K562 (cell line): ENCODE data around the gene CNTN6. TPM values are rescaled to one million over a fixed set of nuclear protein-coding genes. Genes with fewer than 3 reads are reported as not detected.

Experiments
- ATAC-seq: fragments of 200-7000 bp; cut with Tn5 transposase; 3 replicates; pipeline ENCODE4 v1.9.1; 2020; ENCODE audit warnings: moderate library complexity
- BruUV-seq: library from RNA; stranded (reverse); fragments of 400-500 nt; replicated peaks from 2 replicates; lab custom pipeline; 2021; lab: Mats Ljungman, UMichigan
- CTCF ChIA-PET: fragments of 300-600 bp; formaldehyde crosslinking; extraction: SDS; loops from one replicate; lab custom pipeline; 2021; ENCODE audit warnings: low intra/inter-chr PET ratio; lab: Yijun Ruan, JAX
- POLR2A ChIA-PET: fragments of 300-600, 350-650 bp; sonication (Branson Sonifier 250); formaldehyde crosslinking; extraction: SDS; loops from one replicate; lab custom pipeline; 2021; ENCODE audit warnings: antibody characterized with exemption, inconsistent platforms; lab: Yijun Ruan, JAX
- DNase-seq, 4 experiments: peaks; one replicate each; pipeline versions ENCODE4 v3.0.0 to v3.0.0-alpha.2; 2011 to 2018; ENCODE audit warnings: low spot score in 3 of 4, mixed read lengths in 3 of 4; ENCODE audit errors: extremely low read depth in 1 of 4
- FAIRE-seq: peaks from 2 replicates; lab custom pipeline; 2011; peaks lifted over from hg19 to GRCh38; lab: Jason Lieb, UNC
- H2AFZ ChIP-seq: 2 replicates; pipeline ENCODE4 v1.6.0; 2011; ENCODE audit warnings: low read depth, low read length, control low read depth, inconsistent platforms
- H3K27ac ChIP-seq: fragments of 200-600 bp; 3 replicates; pipeline ENCODE4 v1.8.0; 2011; ENCODE audit warnings: low read depth, mild to moderate bottlenecking, control low read depth, inconsistent platforms, low read length, moderate library complexity, mixed read lengths; ENCODE audit errors: extremely low read depth
- H3K27me3 ChIP-seq, 2 experiments: fragments of 300-600 bp in 1 of 2; 2 replicates in 1 of 2; 3 replicates in 1 of 2; pipeline versions ENCODE4 v1.6.0 to v1.8.0; 2011; ENCODE audit warnings: inconsistent platforms in 2 of 2, low read length in 2 of 2, mild to moderate bottlenecking in 1 of 2, mixed read lengths in 1 of 2, moderate library complexity in 1 of 2; ENCODE audit not compliant: control insufficient read depth in 2 of 2, insufficient read depth in 2 of 2
- H3K36me3 ChIP-seq: fragments of 300-600 bp; 3 replicates; pipeline ENCODE4 v1.8.0; 2011; ENCODE audit warnings: mild to moderate bottlenecking, low read length, inconsistent platforms; ENCODE audit not compliant: control insufficient read depth, insufficient read depth
- H3K4me1 ChIP-seq, 2 experiments: fragments of 200-600 bp in 1 of 2; replicated peaks in 1 of 2; 2 replicates in 1 of 2; 3 replicates in 1 of 2; pipeline versions ENCODE4 v1.5.1 to v1.8.0; 2011; ENCODE audit warnings: inconsistent platforms in 2 of 2, low read length in 2 of 2, mild to moderate bottlenecking in 1 of 2, mixed read lengths in 1 of 2, moderate library complexity in 1 of 2; ENCODE audit not compliant: control insufficient read depth in 2 of 2, insufficient read depth in 2 of 2
- H3K4me2 ChIP-seq: 2 replicates; pipeline ENCODE4 v1.6.1; 2011; ENCODE audit warnings: low read length, control low read depth, inconsistent platforms, mixed read lengths; ENCODE audit not compliant: insufficient read depth
- H3K4me3 ChIP-seq: fragments of 200-600 bp; sonication (generic), shearing (Covaris generic); 2 replicates; pipeline ENCODE4 v1.5.1; 2016; ENCODE audit warnings: control low read depth, inconsistent platforms
- H3K79me2 ChIP-seq: fragments of 200-600 bp; 3 replicates; pipeline ENCODE4 v1.8.0; 2011; ENCODE audit warnings: low read length, inconsistent platforms; ENCODE audit not compliant: control insufficient read depth, insufficient read depth
- H3K9ac ChIP-seq, 2 experiments: 2 replicates each; pipeline versions ENCODE4 v1.6.0 to v1.6.1; 2011; ENCODE audit warnings: low read depth in 2 of 2, low read length in 2 of 2, control low read depth in 1 of 2, inconsistent platforms in 1 of 2, mild to moderate bottlenecking in 1 of 2, mixed read lengths in 1 of 2; ENCODE audit not compliant: insufficient read depth in 1 of 2
- H3K9me1 ChIP-seq: one replicate; pipeline ENCODE4 v1.6.0; 2011; ENCODE audit warnings: inconsistent platforms, mild to moderate bottlenecking, low read length, moderate library complexity; ENCODE audit not compliant: control insufficient read depth, insufficient read depth
- H3K9me3 ChIP-seq: replicated peaks from 2 replicates; pipeline ENCODE4 v1.5.1; 2011; ENCODE audit warnings: low read depth, low read length, inconsistent platforms; ENCODE audit not compliant: control insufficient read depth, insufficient read depth
- H4K20me1 ChIP-seq: replicated peaks from 2 replicates; pipeline ENCODE4 v1.6.1; 2011; ENCODE audit warnings: low read length, inconsistent platforms, mixed read lengths; ENCODE audit not compliant: control insufficient read depth, insufficient read depth
- ETS2 ChIP-seq: IDR thresholded peaks from 2 replicates; pipeline ENCODE4 v1.6.1; 2016; ENCODE audit warnings: borderline replicate concordance, missing genetic modification characterization, mild to moderate bottlenecking, moderate library complexity, missing compliant biosample characterization; ENCODE audit not compliant: poor library complexity, severe bottlenecking
- EWSR1 ChIP-seq: fragments of 450-650 bp; IDR thresholded peaks from 2 replicates; pipeline ENCODE4 v1.6.1; 2018; ENCODE audit warnings: borderline replicate concordance, mild to moderate bottlenecking, low read depth, moderate library complexity; ENCODE audit not compliant: partially characterized antibody
- HDAC1 ChIP-seq, 2 experiments: fragments of 450-650 bp; IDR thresholded peaks; 2 replicates each; pipeline ENCODE4 v1.6.1; 2016 to 2017; ENCODE audit warnings: inconsistent platforms in 1 of 2, mild to moderate bottlenecking in 1 of 2, moderate library complexity in 1 of 2
- NCOA1 ChIP-seq: fragments of 450-650 bp; IDR thresholded peaks from 2 replicates; pipeline ENCODE4 v1.6.1; 2016; ENCODE audit warnings: low read depth
- NKRF ChIP-seq: fragments of 450-650 bp; IDR thresholded peaks from 2 replicates; pipeline ENCODE4 v1.6.1; 2016; ENCODE audit warnings: borderline replicate concordance
- NR2C2 ChIP-seq, 2 experiments: fragments of 200-800 bp in 1 of 2; sonication (Bioruptor generic) in 1 of 2; sonication (generic) in 1 of 2; formaldehyde crosslinking in 1 of 2; IDR thresholded peaks; 2 replicates each; pipeline versions ENCODE4 v1.6.1 to v1.8.0; 2016 to 2022; ENCODE audit warnings: mild to moderate bottlenecking in 1 of 2, missing compliant biosample characterization in 1 of 2, missing genetic modification characterization in 1 of 2, missing genetic modification reagents in 1 of 2
- ZNF512 ChIP-seq: IDR thresholded peaks from 2 replicates; pipeline ENCODE4 v1.6.1; 2016; ENCODE audit warnings: missing genetic modification characterization, missing compliant biosample characterization
- ZNF584 ChIP-seq: fragments of 200-800 bp; sonication (Bioruptor generic); IDR thresholded peaks from 2 replicates; pipeline ENCODE4 v1.6.1; 2016; ENCODE audit warnings: low read depth, mild to moderate bottlenecking, missing genetic modification characterization, missing compliant biosample characterization
- in situ Hi-C: fragments of 300-500 bp; cut with MboI; formaldehyde crosslinking; loops from 4 replicates; pipeline ENCODE4 v1.15.0; 2018; ENCODE audit warnings: inconsistent platforms, mixed read lengths
- intact Hi-C: fragments of 100-400 bp; cut with micrococcal nuclease; formaldehyde crosslinking; loops from 2 replicates; pipeline ENCODE4 v1.14.2; 2022
- polyA plus RNA-seq, 8 experiments: library from polyadenylated mRNA; depleted of rRNA in 4 of 8; stranded (reverse) in 5 of 8; unstranded in 3 of 8; fragments of >200 nt; fragmentation: Nextera tagmentation in 2 of 8; fragmentation: Illumina TruSeq in 1 of 8; extraction: Ambion mirVana in 2 of 8; extraction: Trizol in 1 of 8; gene quantifications; 2 replicates each; pipeline versions ENCODE4 v1.2.1 to v1.2.3, GENCODE V29; 2011 to 2014; ENCODE audit warnings: inconsistent platforms in 1 of 8, missing spikeins in 1 of 8
- total RNA-seq, 7 experiments: library from RNA; depleted of rRNA in 6 of 7; stranded (reverse); fragments of >200 nt in 6 of 7; fragmentation: Illumina TruSeq in 2 of 7; extraction: Trizol in 2 of 7; gene quantifications; 2 replicates each; pipeline versions ENCODE4 v1.2.1 to v1.2.3, GENCODE V29; 2011 to 2021; ENCODE audit warnings: low replicate concordance in 1 of 7

CNTN6 gene
- total and polyA plus RNA-seq, 9 of the 15 experiments (the other 6 are each of a cell fraction or from before 2014, with no cell fraction given): not detected

GRCh38 chr3:1251282-1252060 is 158.6 kb downstream of the CNTN6 start (continued):
- TF ChIP-seq ZNF512 (tag) (no peak), NR2C2 (CRISPR knock-in tag; IDR thresholded peaks at IDR 0.05) (no peak), NR2C2 (tag; IDR thresholded peaks at IDR 0.05) (no peak), NCOA1 (no peak)

DNA sequence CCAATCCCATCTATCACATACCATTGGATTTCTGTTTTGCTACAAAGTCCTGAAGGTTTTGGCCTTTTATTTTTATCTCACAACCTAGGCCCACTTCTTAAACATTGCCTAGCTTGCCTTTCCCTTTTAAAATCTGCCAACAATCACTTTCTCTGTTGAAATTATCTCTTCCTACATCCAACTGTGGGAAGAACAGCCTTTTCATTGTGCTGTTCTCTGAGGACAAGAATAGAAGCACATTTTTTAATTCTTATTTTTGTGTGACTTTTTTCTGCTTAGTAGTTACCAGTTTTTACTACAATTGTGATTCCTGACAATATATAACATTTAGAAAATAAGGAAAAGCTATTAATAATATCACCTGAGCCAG is 159.2 kb downstream of the CNTN6 start:
- ChIA-PET CTCF (no interaction called here), POLR2A (no interaction called here)
- TF ChIP-seq ZNF584 (CRISPR knock-in tag) (no peak), HDAC1 (IDR thresholded peaks at IDR 0.05) (no peak), EWSR1 (no peak), NKRF (no peak), ETS2 (tag) (no peak)
- no peak for DNase-seq
- ATAC-seq: no peak
- Histone ChIP-seq H3K9ac (no peak overlapping the region), H3K9me1 (no peaks in the 10 kb centered on the region), H3K27me3 (no peaks in the 10 kb centered on the region), H3K4me1 (no peaks in the 10 kb centered on the region), H2AFZ (no peak overlapping the region), H3K36me3 (no peaks in the 10 kb centered on the region), H4K20me1 (no peaks in the 10 kb centered on the region), H3K4me3 (no peak overlapping the region), H3K9me3 (no peaks in the 10 kb centered on the region; the same call in 1 of the 2 replicates), H3K4me2 (no peak overlapping the region), H3K27ac (no peak overlapping the region), H3K79me2 (no peaks in the 10 kb centered on the region)
- in situ Hi-C loops: no loop called here
- no TSS peak for BruUV-seq
- FAIRE-seq: no peak
- intact Hi-C loops: no loop called here
